GM21390 (cell line): ENCODE data around the gene CELA3A.
"Not testable (repeated sequence)": the region's sequence is repeated elsewhere in the genome, so short reads cannot be mapped to it uniquely, and the experiment has no call there.

ENCODE experiments used
- ATAC-seq: cut with Tn5 transposase; IDR thresholded peaks from one replicate; pipeline ENCODE4 v1.9.1; 2021; ENCODE audit not compliant: unreplicated experiment

The CELA3A gene

GRCh38 chr1:21980515-21981220, 20.8 kb upstream of the CELA3A start:
- not testable (repeated sequence) for ATAC-seq

GRCh38 chr1:21981253-21981652, 20.2 kb upstream of the CELA3A start:
- ATAC-seq, result not testable (repeated sequence)

GRCh38 chr1:21982122-21982521, 19.3 kb upstream of the CELA3A start:
- ATAC-seq, result not testable (repeated sequence)

DNA sequence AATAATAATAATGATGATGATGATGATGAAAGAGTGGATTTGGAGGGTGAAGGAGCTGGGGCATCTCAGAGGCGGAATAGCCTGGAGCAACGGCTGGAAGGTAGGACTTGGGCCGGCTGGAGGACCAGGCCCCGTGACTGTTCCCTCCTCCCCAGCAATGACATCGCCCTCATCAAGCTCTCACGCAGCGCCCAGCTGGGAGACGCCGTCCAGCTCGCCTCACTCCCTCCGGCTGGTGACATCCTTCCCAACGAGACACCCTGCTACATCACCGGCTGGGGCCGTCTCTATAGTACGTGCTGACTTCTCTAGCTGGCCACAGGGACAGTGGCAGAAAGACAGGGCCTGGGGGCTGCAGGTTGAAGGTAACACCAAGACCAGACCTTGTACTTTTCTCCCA, 17.9 kb upstream of the CELA3A start:
- ATAC-seq, result not testable (repeated sequence)

GRCh38 chr1:21985893-21986292, 15.6 kb upstream of the CELA3A start:
- not testable (repeated sequence) for ATAC-seq

GRCh38 chr1:21986386-21986785, 15.1 kb upstream of the CELA3A start:
- not testable (repeated sequence) for ATAC-seq

- not testable (repeated sequence) for ATAC-seq
These were observed 11.6 kb upstream of the CELA3A start for GRCh38 chr1:21989672-21990393.

GRCh38 chr1:21992186-21992585, 9.3 kb upstream of the CELA3A start:
- ATAC-seq, result not testable (repeated sequence)

DNA sequence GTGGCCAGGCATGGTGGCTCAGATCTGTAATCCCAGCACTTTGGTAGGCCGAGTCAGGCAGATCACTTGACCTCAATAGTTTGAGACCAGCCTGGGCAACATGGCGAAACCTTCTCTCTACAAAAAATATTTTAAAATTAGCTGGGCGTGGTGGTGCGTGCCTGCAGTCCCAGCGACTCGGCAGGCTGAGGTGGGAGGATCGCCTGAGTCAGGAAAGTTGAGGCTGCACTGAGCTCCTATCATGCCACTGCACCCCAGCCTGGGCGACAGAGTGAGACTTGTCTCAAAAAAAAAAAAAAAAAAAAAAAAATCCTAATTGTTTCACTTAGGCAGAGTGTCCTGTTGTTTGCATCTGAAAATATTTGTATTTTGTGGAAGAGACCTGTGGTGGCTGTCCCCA, 6.7 kb upstream of the CELA3A start:
- not testable (repeated sequence) for ATAC-seq

DNA sequence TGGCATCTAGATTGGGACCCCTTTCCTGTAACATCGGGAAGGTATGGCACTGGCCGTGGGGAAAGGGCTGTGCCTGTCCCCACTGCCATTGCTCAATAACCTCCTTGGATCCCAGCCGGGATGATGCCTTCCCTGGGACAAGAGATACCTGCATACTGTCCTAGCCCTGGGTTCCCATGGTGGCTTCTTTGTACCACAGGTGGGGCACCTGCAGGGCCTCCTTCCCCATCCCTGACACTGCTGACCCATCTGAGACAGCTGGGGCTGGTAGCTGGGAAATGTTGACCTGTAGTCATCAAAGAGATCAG, 4.8 kb upstream of the CELA3A start:
- not testable (repeated sequence) for ATAC-seq

- not testable (repeated sequence) for ATAC-seq
These were observed 3.4 kb upstream of the CELA3A start for GRCh38 chr1:21997891-21998623.

DNA sequence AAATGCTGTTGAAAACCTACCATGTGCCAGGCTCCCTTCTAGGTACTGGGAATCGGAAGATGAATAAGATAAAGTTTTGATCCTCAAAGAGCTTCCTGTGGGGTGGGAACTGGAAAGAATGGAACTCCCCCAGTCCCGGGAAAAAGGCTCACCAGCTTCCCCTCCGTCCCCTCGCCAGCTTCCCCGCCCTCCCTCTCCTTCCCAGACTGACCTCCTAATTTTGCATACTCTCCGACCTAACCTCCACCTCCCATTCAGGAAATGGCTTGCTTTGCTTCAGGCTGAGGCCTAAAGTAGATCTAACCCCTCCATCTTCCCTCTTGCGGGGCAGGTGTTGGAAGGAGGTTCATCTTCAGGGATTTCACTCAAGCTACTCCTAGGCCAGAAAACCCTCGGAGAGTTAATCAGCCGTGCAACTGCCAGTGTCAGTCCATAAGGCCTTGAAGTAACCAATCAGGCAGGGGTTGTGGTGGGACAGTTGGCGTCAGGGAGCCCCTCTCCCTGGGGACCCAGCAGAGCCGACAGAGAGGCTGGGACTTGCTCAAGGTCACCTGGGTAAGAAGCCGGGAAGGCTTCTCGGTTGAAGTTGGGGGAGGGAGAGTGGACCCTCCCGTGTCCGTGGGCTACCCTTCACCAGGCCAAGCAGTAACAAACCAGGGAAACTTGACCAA, 2.7 kb upstream of the CELA3A start:
- not testable (repeated sequence) for ATAC-seq

DNA sequence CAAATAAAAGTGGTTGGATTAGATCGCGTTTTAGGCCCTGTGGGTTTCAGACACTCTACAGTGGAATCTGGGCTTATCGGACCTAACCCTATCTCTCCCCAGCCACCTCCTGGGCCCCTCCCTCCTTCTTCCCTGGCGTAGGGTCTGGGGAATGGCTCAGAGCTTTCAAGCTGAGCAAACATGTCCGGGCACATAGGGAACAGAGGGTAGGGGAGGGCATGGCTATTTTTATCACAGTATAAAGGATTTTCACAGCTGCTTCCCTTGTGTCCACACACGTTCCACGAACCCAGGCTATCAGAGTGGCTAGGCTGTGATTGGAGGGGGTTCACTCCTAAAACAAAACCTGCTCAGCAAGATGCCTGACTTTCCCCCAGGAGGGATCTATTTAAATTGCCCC, 1.8 kb upstream of the CELA3A start:
- ATAC-seq, result not testable (repeated sequence)

- not testable (repeated sequence) for ATAC-seq
These were observed 1.0 kb downstream of the CELA3A start for GRCh38 chr1:22002461-22002860.

DNA sequence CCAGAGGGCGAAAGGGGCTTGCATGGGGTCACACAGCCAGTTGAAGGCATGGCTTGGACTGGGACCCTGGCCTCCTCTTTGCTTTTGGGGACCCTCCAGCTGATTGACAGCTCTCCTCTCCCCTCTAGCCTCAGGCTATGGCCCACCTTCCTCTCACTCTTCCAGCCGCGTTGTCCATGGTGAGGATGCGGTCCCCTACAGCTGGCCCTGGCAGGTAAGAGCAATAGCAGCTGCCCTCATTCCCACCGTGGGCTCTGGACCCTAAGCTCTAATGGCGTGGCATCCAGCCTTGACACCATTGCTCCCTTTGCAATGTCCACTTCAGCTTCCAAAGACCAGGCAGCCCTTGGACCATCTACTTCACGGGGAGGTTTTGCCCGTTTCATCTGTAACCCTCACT, 1.4 kb downstream of the CELA3A start:
- ATAC-seq, result not testable (repeated sequence)

DNA sequence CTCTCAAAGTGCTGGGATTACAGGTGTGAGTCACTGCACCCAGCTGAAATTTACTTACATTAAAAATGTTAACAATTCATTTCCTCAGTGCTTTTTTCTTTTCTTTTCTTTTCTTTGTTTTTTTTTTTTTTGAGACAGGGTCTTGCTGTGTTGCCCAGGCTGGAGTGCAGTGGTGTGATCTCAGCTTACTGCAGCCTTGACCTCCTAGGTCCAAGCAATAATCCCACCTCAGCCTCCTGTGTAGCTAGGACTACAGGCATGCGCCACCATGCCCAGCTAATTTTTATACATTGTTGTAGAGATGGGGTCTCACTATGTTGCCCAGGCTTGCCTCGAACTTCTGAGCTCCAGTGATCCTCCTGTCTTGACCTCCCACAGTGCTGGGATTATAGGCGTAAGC, 2.5 kb downstream of the CELA3A start:
- ATAC-seq, result not testable (repeated sequence)

DNA sequence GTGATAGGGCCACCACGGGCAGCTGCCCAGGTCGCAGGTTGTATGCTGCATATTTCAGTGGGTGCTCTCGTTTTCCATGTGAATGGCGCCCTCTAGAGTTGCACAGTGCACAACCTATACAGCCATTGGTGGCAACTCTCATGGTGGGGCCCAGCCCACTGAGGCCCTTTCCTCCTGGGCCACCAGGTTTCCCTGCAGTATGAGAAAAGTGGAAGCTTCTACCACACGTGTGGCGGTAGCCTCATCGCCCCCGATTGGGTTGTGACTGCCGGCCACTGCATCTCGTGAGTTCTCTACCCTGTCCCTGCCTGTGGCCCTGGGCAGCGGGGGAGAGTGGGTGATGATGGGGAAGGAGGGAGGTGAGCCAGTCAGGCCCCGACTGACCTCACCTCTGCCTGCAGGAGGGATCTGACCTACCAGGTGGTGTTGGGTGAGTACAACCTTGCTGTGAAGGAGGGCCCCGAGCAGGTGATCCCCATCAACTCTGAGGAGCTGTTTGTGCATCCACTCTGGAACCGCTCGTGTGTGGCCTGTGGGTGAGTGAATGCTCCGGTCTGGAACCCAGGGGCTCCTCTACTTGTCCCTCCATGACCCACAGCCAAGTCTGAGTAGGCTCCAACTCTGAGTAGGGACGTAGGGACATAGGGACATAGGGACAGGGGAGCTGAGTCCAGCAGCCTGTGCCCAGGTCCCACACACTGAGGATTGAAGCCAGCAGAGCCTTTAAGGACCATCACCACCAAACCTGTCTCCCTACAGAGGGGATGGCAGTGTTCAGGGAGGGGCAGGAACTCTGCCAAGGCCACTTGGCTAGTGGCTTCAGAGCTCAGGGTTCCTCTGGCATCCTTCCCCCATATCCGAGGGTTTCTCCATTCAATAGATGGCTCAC, 4.0 kb downstream of the CELA3A start:
- ATAC-seq, result not testable (repeated sequence)

- not testable (repeated sequence) for ATAC-seq
These were observed 5.3 kb downstream of the CELA3A start for GRCh38 chr1:22006736-22007135.

- ATAC-seq, result not testable (repeated sequence)
These were observed 5.8 kb downstream of the CELA3A start for GRCh38 chr1:22007262-22007661.

GRCh38 chr1:22009566-22009965, 8.1 kb downstream of the CELA3A start:
- ATAC-seq, result not testable (repeated sequence)
